SK-N-MC (cell line): ENCODE results near the gene EFCAB12.

Source experiments
- DNase-seq: peaks from one replicate; pipeline ENCODE4 v3.0.0-alpha.2; 2011; ENCODE audit warnings: low read depth, low spot score
- H3K27ac ChIP-seq: fragments of 200-600 bp; sonication (generic); 2 replicates; pipeline ENCODE4 v1.5.1; 2016; ENCODE audit warnings: mixed run types
- H3K36me3 ChIP-seq: fragments of 200-600 bp; sonication (generic); 2 replicates; pipeline ENCODE4 v1.6.1; 2017; ENCODE audit warnings: antibody characterized with exemption, low read length, mixed read lengths; ENCODE audit not compliant: insufficient read depth
- H3K4me3 ChIP-seq: fragments of 200-600 bp; sonication (generic); 2 replicates; pipeline ENCODE4 v1.5.1; 2016
- H3K9ac ChIP-seq: fragments of 200-600 bp; sonication (generic); 2 replicates; pipeline ENCODE4 v1.8.0; 2017; ENCODE audit warnings: mixed run types, mixed read lengths; ENCODE audit not compliant: insufficient read length
- H3K9me3 ChIP-seq: fragments of 200-600 bp; sonication (generic); 2 replicates; pipeline ENCODE4 v1.6.1; 2017; ENCODE audit warnings: low read depth, mild to moderate bottlenecking, antibody characterized with exemption, low read length, moderate library complexity, mixed read lengths
- EZH2 ChIP-seq: fragments of 200-600 bp; sonication (generic); IDR thresholded peaks from one replicate; pipeline ENCODE4 v1.6.1; 2017; ENCODE audit warnings: antibody characterized with exemption
- FOXP2 ChIP-seq: optimal IDR thresholded peaks from 2 replicates; pipeline ENCODE3; 2011; ENCODE audit warnings: mild to moderate bottlenecking, moderate library complexity; ENCODE audit not compliant: insufficient read depth; ENCODE audit errors: extremely low read length, control extremely low read depth
- POLR2AphosphoS5 ChIP-seq: IDR thresholded peaks from 2 replicates; pipeline ENCODE4 v1.6.1; 2012; ENCODE audit warnings: mild to moderate bottlenecking, low read depth, low read length, borderline replicate concordance

Gene EFCAB12

DNA sequence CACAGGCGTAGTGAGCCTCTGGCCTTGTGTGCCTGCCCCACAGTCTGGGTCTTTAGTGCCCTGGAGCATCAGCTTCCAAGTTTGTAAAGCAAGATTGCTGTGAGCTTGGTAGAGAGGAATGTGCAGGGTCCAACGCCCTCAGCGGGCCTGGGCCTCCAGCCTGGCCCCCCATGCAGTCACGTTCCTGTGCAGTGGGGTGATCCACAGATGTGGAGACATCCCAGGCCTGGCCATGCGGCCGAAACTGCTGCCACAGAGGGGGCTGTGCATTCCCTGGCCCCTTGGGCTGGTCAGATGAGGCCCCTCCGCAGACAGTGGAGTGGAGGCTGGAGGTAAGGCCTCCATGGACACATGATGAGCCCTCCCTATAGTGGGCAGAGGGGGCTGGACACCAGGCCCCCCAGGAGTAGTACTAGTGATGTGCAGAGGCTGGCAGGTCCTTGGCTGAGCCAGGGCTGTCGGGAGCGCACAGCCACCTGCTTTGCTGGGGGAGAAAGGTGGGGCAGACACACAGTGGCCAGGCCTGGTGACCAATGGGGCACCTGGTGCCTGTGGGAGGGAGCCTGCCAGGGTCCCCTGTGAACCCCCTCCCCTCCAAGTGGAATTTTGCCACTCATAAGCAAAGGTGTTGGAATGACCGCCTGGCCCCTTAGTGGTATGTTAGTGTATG, 71.5 kb downstream of the EFCAB12 start:
- Histone ChIP-seq H3K9me3 (no peaks in the 10 kb centered on the region), H3K27ac (no peak overlapping the region)
- no peak for TF ChIP-seq FOXP2
- TF ChIP-seq EZH2: no peak
- no peak for TF ChIP-seq POLR2AphosphoS5

GRCh38 chr3:129353589-129353941, 74.9 kb downstream of the EFCAB12 start:
- DNase-seq: no peak
- no peak for TF ChIP-seq POLR2AphosphoS5
- no peaks in the 10 kb centered on the region for H3K9me3 ChIP-seq
- H3K27ac ChIP-seq: no peak overlapping the region
- no peaks in the 10 kb centered on the region for H3K36me3 ChIP-seq
- H3K9ac ChIP-seq: no peak overlapping the region
- no peak overlapping the region for H3K4me3 ChIP-seq

More for the DNA sequence above, 71.5 kb downstream of the EFCAB12 start:
- Histone ChIP-seq H3K9ac (no peak overlapping the region), H3K36me3 (no peaks in the 10 kb centered on the region), H3K4me3 (no peak overlapping the region)
- DNase-seq: no peak

- H3K9me3 ChIP-seq: no peaks in the 10 kb centered on the region
These were observed 75.5 kb downstream of the EFCAB12 start for GRCh38 chr3:129352650-129353588.

GRCh38 chr3:129352045-129352444, 76.4 kb downstream of the EFCAB12 start:
- DNase-seq: no peak
- Histone ChIP-seq H3K36me3 (no peaks in the 10 kb centered on the region), H3K9ac (no peak overlapping the region), H3K27ac (no peak overlapping the region), H3K9me3 (no peaks in the 10 kb centered on the region), H3K4me3 (no peak overlapping the region)
- TF ChIP-seq FOXP2 (no peak), EZH2 (no peak), POLR2AphosphoS5 (no peak)

More at GRCh38 chr3:129352650-129353588, 75.5 kb downstream of the EFCAB12 start:
- Histone ChIP-seq H3K36me3 (no peaks in the 10 kb centered on the region), H3K9ac (no peak overlapping the region), H3K27ac (no peak overlapping the region), H3K4me3 (no peak overlapping the region)
- no peak for DNase-seq
- TF ChIP-seq FOXP2: no peak
